Stimulated activated CD4-positive, alpha-beta T cell treated with anti-CD3 and anti-CD28 coated beads, Interleukin-4, amount 100 ng/mL, for 4 hours (primary cell): ENCODE results near the gene HIBADH.
"Not testable (repeated sequence)": the region's sequence is repeated elsewhere in the genome, so short reads cannot be mapped to it uniquely, and the experiment has no call there.

ENCODE experiments used
- DNase-seq, 2 experiments: peaks; one replicate each; pipeline ENCODE4 v3.0.0-alpha.2; 2020

The HIBADH gene

GRCh38 chr7:27595009-27595408, 67.7 kb downstream of the HIBADH start:
- DNase-seq = no peak

DNA sequence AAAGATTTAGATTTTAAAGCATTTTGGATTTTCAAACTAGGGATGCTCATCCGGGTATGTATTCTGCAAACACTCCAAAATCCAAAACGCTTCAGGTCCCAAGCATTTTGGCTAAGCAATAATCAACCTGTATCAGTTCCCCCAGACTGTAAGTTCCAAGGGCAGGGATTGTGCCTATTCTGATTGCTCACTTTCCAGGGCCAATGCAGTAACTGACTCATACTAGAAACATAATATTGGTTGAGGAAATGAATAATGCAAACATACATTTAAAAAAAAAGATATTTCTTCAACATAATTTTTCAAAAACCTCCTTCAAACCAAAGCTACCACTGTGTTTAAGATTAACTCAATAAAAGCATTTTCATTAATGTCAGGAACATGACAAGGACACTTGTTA, 69.5 kb downstream of the HIBADH start:
- no peak for DNase-seq

DNA sequence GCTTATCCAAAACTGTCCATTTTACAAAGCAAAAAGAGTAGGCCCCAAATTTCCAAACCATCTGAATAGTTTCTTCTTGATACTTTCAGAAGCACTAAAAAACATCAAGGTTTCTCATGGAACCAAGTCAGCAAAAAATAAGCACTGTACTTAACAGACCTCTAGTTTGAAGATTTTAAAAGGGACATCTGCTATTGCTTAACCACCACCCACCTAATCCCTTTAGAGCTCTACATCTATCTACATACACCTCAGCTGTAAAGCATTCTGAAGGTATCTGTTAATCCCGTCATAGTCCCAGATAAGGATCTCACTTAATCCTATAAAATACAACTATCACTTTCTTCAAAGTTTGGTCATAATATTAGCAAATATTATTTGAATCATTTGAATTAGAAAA, 72.3 kb downstream of the HIBADH start:
- no peak for DNase-seq

GRCh38 chr7:27587429-27587828, 75.3 kb downstream of the HIBADH start:
- no peak for DNase-seq

DNA sequence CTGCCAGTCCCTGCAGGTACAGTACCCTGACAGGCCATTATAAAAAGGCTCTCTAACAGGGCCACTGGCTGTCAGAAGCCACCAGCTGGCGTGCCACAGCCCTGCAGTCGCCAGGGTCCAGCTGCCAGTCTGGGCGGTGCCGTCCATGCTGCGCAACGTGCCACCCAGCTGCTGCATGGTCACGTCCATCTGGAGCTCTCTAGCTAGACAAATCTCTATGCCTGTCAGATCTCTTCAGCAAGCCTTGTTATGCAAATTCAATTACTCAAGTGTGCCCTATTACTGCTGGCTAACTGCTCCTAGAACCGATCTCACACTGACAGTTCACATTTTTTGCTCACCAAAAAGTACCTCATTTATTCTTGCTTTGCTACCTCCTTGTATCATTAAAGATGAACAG, 75.9 kb downstream of the HIBADH start:
- no peak for DNase-seq

- DNase-seq = no peak
Measured at GRCh38 chr7:27585781-27586447, 76.8 kb downstream of the HIBADH start.

- no peak for DNase-seq
Measured at GRCh38 chr7:27581906-27582305, 80.8 kb downstream of the HIBADH start.

DNA sequence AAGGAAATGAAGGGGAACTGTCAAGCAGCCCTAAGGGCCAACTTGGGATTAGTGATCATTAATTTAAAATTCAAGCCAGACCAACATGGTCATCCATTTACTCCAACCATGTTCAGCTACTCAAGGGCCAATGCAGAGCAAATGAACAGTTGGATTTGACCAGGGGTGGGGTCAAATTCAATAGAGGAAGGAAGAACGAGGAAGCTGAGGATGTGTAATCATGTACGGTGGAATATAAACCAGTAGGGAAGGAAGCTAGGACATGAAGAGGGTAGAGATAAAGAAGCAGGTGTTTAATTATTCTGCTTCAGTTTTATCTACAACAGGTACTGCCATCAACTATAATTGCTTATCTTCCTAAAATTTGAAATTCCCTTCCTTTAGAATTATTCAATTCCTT, 81.6 kb downstream of the HIBADH start:
- no peak for DNase-seq

DNA sequence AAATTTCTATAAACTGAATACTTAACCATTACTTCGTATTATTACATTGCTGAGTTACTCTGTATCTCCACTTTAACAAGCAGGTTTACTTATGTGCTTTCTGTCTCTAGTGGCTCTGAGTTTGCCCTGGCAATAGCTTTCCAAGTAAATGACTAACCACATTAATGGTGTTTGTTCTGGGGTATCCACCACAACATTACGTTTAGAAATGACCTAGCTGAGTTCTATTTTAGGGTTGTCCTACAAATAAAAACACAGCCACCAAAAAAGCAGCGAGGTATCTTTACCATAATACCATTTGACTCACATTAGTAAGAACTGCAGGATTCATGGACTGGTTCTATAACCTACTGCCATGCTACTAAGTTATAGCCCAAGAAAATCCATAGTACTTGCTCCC, 83.1 kb downstream of the HIBADH start:
- DNase-seq = no peak

- DNase-seq = not testable (repeated sequence)
Measured at GRCh38 chr7:27578169-27578568, 84.5 kb downstream of the HIBADH start.

- no peak for DNase-seq
Measured at GRCh38 chr7:27576360-27576944, 86.2 kb downstream of the HIBADH start.

GRCh38 chr7:27575613-27576012, 87.1 kb downstream of the HIBADH start:
- DNase-seq = no peak

DNA sequence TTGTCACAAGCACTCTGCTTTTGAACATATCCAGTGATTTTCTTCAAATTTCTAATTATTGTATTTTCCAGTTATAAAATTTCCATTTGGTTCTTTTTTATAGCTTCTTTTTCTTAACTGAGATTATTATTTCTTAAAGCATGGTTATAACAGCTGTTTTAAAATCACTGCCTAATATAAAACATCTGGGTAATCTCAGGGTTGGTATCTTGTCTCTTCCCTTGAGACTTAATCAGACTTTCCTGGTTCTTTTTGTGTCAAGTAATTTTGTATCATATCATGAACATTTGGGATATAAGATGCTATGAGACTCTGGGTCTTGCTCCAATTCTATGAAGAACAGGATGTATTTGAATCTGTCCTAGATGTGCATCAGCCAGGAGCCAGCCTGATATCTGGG, 93.6 kb downstream of the HIBADH start:
- DNase-seq = no peak

- no peak for DNase-seq
Measured at GRCh38 chr7:27567266-27567665, 95.4 kb downstream of the HIBADH start.

DNA sequence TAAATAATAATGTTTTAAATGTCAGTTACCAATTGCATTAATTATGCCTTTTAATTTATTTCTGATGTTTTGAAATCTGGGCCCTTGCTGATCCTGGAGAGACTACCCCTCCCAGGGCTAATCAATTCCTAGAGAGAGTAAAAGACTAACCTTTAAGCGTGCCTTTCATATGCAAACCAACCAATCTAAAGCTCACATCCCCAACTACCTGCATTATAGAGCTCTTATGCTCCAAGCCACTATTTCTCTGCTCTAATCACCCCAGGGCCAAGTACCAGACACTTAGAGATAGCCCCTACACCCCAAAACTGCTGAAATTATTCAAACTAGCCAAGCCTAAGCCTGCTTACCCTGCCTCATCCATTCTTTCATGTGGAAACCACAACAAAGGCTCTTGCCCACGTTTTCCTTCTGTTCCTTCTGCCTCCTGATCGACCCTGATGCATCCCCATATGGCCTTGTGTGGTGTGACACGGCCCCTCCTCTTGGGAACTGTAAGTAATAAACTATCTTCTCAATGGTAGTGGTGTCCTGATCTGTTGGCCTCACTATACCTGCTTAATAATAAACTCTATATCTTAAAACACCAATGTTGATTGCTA, 97.7 kb downstream of the HIBADH start:
- no peak for DNase-seq

- no peak for DNase-seq
Measured at GRCh38 chr7:27560706-27561235, 101.9 kb downstream of the HIBADH start.

- no peak for DNase-seq
Measured at GRCh38 chr7:27555670-27556069, 107.0 kb downstream of the HIBADH start.

GRCh38 chr7:27554826-27555225, 107.9 kb downstream of the HIBADH start:
- DNase-seq = no peak

GRCh38 chr7:27553273-27553672, 109.4 kb downstream of the HIBADH start:
- no peak for DNase-seq

DNA sequence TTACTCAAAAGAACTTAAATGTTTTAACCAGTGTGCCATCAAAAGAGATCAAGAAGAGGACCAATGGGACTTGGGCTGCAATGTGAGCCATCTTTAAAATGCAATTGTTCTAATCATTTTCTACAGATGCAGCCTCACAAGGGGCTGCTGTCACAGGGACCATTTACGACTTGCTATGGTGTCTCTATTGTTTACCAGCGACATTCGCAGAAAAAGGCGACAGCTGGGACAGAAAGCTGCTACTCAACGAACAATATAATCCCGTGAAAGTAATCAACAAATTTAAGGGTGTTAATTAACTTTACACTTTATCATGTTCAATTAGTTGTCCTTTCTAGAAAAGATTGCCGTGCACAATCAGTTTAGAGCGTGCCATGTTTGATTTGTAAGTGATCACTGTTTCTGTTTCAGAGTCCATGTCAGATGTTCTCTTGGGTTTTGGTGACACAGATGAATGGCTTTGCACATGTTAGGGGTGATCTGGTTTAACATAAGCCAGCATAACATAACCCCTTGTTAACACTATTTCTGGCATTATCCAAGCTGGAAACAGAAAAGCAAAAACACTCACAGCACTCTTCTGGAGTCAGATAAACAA, 110.8 kb downstream of the HIBADH start:
- no peak for DNase-seq

DNA sequence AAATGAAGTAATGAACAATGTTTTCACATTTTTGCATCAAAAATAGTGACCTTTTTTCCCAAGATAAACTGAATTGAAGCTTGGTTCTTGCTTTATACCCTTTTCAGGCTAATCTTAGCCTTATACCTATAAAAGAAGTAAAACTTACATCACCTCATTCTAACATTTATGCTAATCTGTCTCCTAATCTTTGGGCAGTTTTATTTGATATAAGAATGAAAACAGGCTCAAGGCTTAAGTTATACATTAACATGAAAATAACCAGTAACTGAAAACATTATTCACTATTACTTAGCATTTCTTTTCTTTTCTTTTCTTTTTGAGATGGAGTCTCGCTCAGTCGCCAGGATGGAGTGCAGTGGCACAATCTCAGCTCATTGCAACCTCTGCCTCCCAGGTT, 113.1 kb downstream of the HIBADH start:
- no peak for DNase-seq

GRCh38 chr7:27548304-27548703, 114.4 kb downstream of the HIBADH start:
- no peak for DNase-seq

DNA sequence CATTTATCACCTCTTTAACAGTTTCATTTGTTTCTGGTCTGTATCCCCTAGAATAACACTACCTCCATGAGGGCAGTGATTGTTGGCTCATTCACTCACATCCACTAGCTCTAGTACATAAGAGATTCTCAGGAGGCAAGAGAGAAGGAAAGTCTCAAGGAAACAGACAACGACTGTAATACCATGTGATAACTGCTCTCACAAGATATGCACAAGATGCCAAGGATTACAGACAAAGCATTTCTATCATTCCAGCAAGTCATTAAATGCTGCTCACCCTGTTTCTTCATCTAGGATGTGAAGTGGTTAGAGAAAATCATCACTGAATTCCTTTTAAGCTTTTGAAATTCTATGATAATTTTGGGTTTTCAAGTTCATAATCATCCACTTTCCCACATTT, 115.3 kb downstream of the HIBADH start:
- DNase-seq = no peak

DNA sequence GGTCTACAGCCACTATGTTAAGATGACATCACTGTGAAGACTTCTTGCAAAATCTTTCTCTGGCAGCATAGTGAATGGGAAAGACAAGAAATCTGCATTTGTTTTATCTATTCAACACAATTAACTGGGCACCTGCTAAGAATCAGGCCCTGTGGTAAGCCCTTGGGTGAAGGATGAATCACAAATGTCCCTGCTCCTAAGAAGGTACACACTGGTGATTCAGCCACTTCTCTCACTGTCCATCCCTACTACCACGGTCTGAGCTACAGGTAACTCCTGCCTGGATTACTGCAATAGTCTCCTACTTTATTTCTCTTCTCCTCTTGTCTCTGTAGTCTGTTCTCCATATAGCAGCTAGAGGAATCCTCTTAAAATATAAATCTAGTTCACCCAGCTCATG, 116.1 kb downstream of the HIBADH start:
- no peak for DNase-seq
